ENCODE measurements around the gene CCNC. TPM values are rescaled to one million over a fixed set of nuclear protein-coding genes. Genes with fewer than 3 reads are reported as not detected.

Gene CCNC
- total RNA-seq, 1 donor from 2014 or later, result 78.5 TPM

DNA sequence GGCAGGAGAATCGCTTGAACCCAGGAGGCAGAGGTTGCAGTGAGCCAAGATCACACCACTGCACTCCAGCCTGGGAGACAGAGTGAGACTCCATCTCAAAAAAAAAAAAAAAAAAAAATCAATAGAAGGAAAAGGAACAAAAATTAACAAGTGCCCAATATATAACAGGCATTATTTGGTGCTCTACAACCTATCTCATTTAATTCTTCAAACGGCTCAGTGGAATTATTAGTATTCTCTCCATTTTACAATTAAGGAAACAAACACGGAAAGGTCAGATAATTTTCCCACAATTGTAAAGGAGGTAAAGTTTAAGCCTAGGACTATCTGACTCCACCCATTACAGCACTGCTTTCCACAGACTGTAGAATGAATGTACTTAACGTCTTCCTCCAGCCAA lies 19.8 kb downstream of the CCNC start:
- DNase-seq (ENCODE audit: low spot score), result no peak

DNA sequence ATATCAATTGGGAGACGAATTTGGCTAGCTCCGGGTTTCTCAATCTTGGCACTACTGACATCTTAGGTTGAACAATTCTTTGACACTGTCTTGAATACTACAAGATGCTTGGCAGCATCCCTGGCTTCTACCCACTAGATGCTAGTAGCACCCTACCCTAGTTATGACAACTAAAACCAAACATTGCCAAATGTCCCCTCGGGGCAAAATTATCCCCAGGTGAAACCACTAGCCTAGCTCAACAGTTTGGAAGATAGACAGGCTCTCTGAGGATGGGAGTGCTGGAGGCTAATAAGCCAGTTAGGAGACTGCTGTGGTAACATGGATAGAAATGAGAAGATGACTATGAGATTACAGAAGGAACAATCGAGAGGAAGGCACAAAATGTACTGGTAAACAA lies 20.9 kb downstream of the CCNC start:
- DNase-seq (ENCODE audit: low spot score), result no peak

- DNase-seq (ENCODE audit: low spot score), result no peak
Observed at GRCh38 chr6:99545442-99545841, 23.0 kb downstream of the CCNC start.

GRCh38 chr6:99543968-99544367 lies 24.5 kb downstream of the CCNC start:
- no peak for DNase-seq (ENCODE audit: low spot score)

- DNase-seq (ENCODE audit: low spot score), result no peak
Observed at GRCh38 chr6:99530627-99531026, 37.8 kb downstream of the CCNC start.

- no peak for DNase-seq (ENCODE audit: low spot score)
Observed at GRCh38 chr6:99522531-99522930, 45.9 kb downstream of the CCNC start.

- no peak for DNase-seq (ENCODE audit: low spot score)
Observed at GRCh38 chr6:99521633-99522151, 46.8 kb downstream of the CCNC start.

- DNase-seq (ENCODE audit: low spot score), result peak; percentile 82
Observed at GRCh38 chr6:99520855-99521632, 47.4 kb downstream of the CCNC start.

DNA sequence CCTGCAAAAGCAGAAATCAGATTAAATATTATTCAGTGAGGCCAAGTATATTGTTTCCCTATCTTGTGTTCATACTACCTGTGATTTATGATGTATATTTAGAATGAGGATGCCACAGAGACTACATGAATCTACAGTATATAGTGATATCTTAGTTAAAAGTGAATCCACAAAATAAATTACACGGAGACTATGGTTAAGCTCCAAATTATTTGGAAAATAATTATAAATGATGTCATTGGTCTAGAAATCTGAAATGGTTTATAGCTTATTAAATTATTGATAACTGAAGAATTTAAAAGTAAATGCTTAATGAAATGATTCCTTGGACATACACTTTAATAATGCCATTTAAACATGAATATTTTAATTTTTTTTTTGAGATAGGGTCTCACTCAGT lies 49.0 kb downstream of the CCNC start:
- no peak for DNase-seq (ENCODE audit: low spot score)

- DNase-seq (ENCODE audit: low spot score), result no peak
Observed at GRCh38 chr6:99514089-99514488, 54.4 kb downstream of the CCNC start.

GRCh38 chr6:99512033-99512432 lies 56.4 kb downstream of the CCNC start:
- DNase-seq (ENCODE audit: low spot score), result no peak

- no peak for DNase-seq (ENCODE audit: low spot score)
Observed at GRCh38 chr6:99507648-99508047, 60.8 kb downstream of the CCNC start.

DNA sequence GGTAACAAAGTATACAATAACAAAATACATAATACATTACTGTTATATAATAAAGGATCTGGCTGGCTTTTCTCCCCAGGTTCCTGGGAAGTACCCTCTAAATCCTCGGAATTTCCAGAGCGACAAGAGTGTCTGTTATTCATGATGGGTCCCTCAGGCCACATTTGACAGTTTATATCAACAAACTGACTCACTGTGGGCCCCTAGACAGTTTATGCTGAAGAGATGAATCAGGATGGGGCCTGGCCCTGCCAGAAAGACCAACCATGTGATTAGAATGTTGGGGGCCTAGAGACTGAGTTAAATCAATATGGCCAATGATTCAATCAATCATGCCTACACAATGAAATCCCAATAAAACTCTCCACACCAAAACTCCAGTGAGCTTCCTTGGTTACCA lies 66.7 kb downstream of the CCNC start:
- DNase-seq (ENCODE audit: low spot score), result no peak

GRCh38 chr6:99498421-99498820 lies 70.0 kb downstream of the CCNC start:
- no peak for DNase-seq (ENCODE audit: low spot score)

- DNase-seq (ENCODE audit: low spot score), result no peak
Observed at GRCh38 chr6:99495466-99495865, 73.0 kb downstream of the CCNC start.

Other genes starting within 250 kb of the CCNC start
- 7.3 TPM for gene FAXC, start 219.0 kb downstream of the CCNC start, total RNA-seq
- gene COQ3, start 174.5 kb downstream of the CCNC start, total RNA-seq, result 4.3 TPM
- 104 TPM for gene PNISR, start 143.4 kb downstream of the CCNC start, total RNA-seq
- 19.6 TPM for gene USP45, start 53.2 kb downstream of the CCNC start, total RNA-seq
- gene PRDM13, start 38.2 kb upstream of the CCNC start, total RNA-seq, result not detected